CD4-positive, alpha-beta T cell treated with Interleukin-1 beta for 1 hour (primary cell): ENCODE results near the gene ZNF320.
"Not testable (repeated sequence)": the region's sequence is repeated elsewhere in the genome, so short reads cannot be mapped to it uniquely, and the experiment has no call there.

ENCODE experiments used
- DNase-seq, 2 donors: peaks; one replicate each; pipeline ENCODE4 v3.0.0-alpha.2; 2020 to 2022

The ZNF320 gene

DNA sequence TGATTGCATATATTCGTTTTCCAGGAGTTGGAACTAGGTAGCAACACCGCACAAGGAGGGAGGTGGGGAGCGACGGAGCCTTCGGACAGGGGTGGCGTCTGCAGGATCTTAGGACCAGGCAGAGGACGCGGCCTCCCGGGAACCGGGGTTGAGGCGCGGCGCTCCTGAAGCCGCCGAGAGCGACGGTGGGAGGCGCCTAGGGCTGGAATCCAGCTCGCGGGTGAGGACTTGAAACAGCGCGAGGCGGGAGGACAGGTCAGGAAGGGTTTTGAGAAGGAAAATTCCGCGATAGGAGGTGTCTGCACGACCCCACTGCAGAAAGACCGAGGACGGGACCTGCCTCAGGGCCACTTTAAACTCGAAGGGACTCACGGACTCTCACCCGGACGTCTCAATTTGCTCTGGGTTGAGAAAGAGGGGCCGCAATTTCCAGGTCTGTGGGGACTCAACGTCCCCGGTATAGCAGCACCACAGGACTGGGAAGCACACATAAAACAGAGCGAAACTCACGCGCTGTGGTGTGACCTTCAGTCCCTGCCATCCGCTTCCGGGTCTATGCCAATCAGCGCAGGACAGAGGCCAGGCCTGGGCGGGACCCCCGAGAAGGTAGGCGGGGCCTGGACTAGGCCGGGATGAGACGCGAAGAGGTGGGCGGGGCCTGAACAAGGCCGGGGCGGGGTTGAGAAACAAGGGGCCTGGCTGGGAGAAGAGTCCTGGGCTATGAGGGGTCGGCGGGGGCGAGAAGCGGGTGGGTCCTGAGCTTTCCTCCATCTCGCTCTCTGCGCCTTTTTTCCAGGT lies at the start of gene ZNF320:
Gene ZNF320 (minus strand): TSS at position 498 of the 798 bp plus-strand sequence. CDS start 7,380 bp downstream, outside the sequence.
- peak; percentile 92 to 95 for DNase-seq

DNA sequence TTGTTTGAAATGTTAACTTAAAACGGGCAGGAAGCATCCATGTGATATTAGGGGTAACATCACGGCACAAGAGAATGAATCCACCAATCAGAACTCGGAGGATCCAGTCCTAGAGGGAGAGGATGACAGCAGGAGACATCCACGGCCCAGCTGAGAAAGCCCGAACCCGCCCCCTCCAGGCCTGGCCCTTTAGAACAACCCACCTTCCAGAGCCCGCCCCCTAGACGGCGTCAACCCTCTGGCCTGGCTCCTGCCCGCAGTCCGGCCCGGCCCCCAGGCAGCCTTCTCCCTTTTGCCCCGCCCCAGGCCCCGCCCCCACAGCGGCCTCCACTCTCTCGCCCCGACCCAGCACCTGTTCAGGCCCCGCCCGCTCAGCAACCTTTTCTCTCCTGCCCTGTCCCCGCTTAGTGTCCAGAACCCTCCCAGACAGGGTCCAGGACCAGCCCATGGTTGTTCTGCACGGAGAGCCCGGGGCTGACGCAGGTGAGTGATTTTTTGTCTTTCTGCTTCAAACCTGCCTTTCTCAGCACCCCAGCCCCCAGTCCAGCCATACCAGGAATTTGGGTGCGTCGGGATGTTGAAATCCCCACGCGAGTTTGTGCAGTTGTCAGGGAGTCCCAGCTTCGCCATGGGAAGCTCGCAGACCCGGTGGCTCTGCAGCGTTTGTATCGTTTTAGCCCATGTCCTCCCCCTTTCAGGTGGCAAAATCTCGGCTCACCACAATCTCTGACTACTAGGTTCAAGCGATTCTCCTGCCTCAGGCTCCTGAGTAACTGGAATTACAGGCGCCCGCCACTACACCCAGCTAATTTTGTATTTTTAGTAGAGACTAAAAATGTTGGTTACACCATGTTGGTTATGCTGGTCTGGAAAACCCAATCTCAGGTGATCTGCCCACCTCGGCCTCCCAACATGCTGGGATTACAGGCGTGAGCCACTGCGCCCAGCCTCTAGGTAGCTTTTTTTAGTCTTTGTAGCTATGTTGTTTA lies 49.2 kb upstream of the ZNF320 start:
- DNase-seq: no peak

DNA sequence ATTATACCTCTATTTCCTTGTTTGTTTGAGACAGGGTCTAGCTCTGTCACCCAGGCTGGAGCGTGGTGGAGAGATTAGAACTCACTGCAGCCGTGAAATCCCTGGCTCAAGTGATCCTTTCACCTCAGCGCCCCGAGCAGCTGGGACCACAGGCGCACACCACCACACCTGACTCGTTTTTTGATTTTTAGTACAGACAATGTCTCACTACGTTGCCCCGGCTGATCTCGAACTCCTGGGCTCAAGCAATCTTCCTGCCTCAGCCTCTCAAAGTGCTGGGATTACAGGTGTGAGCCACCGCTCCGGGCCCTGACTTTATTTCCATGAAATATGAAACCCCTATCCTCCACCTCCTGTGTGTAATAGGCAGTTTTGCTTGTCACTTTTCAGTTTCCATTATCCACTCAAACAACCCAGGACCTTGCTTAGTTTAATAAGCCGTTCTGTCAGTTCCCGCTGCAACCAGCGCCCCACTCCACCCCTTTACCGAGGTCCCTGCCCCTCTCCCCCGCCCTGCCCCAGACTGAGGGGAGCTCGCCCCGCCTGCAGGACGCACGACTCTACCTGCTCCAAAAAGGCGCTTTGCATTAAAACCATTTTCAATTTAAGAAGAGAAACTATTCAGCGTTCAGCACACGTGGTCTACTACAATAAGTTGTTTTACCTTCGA lies 48.4 kb upstream of the ZNF320 start:
- DNase-seq: no peak

DNA sequence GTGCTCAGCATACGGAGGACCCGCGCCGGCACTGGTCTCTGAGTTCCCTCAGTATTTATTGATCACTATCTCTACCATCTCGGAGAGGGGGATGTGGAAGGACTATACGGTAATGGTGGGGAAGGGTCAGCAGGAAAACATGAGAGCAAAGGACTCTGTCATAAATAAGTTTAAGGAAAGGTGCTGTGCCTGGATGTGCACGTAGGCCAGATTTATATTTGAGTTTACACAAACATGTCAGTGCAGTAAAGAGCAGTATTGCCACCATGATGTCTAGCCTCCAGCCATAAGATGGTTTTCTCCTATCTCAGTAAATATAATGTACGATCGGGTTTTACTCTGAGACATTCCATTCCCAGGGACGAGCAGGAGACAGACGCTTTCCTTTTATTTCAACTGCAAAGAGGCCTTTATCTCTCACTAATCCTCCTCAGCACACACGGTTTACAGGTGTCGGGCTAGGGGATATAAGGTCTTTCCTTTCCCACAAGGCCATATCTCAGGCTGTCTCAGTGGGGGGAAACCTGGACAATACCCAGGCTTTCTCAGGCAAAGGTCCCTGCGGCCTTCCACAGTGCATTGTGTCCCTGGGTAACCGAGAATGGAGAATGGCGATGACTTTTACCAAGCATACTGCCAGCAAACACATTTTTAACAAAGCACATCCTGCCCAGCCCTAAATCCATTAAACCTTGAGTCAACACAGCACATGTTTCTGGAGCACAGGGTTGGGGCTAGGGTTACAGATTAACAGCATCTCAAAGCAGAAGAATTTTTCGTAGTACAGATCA lies 47.5 kb upstream of the ZNF320 start:
- DNase-seq: not testable (repeated sequence)

DNA sequence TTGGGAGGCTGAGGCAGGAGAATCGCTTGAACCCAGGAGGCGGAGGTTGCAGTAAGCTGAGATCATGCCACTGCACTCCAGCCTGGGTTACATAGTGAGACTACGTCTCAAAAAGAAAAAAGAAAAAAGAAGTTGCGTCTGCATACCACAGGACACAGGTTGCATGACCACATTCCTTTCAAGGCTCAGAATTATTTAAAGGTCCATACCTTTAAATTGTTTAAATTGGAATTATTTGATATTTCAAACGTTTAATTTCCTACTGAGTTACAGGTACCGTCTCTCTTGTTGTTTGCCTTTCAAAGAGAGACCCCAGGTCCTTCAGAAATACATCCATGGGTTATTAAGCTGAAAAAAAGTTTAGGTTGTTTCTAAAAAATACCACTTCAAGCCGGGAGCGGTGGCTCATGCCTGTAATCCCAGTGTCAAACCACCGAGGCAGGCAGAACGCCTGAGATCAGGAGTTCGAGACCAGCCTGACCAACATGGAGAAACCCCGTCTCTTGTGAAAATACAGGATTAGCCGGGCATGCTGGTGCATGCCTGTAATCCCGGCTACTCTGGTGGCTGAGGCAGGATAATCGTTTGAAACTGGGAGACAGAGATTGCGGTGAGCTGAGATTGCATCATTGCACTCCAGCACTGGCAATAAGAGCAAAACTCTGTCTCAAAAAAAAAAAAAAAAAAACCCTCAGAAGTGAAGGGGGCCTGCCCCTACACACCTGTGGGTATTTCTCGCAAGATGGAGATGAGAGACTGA lies 46.6 kb upstream of the ZNF320 start:
- no peak for DNase-seq

GRCh38 chr19:52943134-52943883 lies 45.9 kb upstream of the ZNF320 start:
- no peak for DNase-seq

- peak; percentile 96 to 97 for DNase-seq
Observed at GRCh38 chr19:52942386-52943133, 45.1 kb upstream of the ZNF320 start.

GRCh38 chr19:52941941-52942385 lies 44.5 kb upstream of the ZNF320 start:
- DNase-seq: no peak

- not testable (repeated sequence) for DNase-seq
Observed at GRCh38 chr19:52941523-52941922, 44.1 kb upstream of the ZNF320 start.

DNA sequence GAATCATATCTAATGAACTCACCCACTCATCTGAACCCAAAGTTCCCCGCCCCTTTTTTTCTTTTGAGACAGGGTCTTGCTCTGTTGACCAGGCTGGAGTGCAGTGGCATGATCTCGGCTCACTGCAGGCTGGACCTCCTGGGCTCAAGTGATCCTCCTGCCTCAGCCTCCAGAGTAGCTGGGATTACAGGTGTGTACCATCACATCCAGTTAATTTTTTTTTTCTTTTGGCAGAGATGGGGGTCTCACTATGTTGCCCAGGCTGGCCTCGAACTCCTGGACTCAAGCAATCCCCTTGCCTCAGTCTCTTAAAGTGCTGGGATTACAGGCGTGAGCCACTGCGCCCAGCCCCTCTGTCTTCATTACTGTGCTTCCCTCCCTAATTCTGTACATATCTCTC lies 43.5 kb upstream of the ZNF320 start:
- not testable (repeated sequence) for DNase-seq

DNA sequence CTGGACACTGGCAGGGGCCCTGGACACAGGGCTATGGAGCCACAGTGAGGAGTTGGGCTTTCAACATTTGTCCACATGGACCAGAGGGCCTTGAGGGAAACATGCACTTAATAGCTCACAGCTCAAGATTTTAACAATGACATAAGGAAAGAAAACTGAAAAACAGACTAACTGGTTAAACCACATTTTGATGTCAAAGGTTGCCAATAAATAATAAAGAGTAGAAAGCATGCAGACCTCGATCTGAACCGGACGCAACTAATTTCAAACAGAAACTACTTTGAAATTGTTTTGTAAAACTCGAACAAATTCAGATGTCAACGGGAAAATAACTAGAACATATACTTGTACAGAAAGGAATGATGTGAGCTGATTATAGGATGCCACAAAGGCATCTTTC lies 41.3 kb upstream of the ZNF320 start:
- DNase-seq: no peak

DNA sequence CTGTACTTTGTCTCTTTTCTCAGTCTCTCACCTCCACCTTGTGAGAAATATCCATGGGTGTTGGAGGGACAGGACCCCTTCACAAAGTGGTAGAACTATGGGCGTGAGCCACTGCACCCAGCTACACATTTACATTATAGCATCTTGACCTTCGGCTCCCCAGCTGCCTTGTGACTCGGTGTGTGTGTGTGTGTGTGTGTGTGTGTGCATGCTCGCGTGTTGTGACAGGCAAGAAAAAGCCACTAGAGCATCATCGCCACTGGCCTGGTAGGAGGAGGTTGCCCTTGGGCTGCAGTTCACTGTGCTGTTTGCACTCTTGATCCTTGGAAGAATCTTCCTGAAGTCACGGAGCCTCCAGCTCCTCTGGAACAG lies 39.5 kb upstream of the ZNF320 start:
- no peak for DNase-seq

DNA sequence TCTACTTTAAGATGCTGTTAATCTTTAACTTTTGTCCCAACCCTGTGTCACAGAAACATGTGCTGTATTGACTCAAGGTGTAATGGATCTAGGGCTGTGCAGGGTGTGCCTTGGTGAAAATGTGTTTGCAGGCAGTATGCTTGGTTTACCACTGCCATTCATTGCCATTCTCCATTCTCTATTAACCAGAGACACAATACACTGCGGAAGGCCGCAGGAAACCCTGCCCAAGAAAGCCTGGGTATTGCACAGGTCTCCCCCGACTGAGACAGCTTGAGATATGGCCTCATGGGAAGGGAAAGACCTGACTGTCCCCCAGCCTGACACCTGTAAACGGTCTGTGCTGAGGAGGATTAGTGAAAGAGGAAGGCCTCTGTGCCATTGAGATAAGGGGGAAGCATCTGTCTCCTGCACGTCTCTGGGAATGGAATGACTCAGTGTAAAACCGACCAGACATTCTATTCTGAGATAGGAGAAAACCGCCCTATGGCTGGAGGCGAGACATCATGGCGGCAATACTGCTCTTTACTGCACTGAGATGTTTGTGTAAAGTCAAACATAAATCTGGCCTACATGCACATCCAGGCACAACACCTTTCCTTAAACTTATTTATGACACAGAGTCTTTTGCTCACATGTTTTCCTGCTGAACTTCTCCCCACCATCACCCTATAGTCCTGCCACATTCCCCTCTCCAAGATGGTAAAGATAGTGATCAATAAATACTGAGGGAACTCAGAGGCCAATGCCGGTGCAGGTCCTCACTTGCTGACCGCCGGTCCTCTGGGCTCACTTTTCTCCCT lies 38.9 kb upstream of the ZNF320 start:
- DNase-seq: no peak

DNA sequence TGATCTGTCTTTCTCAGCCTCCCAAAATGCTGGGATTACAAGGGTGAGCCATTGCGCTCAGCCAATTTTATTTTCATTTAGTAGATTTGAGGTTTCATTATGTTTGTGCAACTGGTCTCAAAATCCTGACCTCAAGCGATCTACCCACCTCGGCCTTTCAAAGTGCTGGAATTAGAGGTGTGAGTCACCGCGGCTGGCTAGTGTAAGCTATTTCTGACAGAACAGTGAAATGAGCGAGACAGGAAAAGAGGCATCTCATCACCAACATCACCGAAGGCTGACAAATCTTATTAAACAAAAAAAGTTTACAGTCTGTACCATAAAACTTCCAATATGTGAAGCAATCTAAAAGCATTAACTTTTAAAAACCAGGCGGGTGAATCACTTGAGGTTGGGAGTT lies 38.0 kb upstream of the ZNF320 start:
- DNase-seq: no peak

DNA sequence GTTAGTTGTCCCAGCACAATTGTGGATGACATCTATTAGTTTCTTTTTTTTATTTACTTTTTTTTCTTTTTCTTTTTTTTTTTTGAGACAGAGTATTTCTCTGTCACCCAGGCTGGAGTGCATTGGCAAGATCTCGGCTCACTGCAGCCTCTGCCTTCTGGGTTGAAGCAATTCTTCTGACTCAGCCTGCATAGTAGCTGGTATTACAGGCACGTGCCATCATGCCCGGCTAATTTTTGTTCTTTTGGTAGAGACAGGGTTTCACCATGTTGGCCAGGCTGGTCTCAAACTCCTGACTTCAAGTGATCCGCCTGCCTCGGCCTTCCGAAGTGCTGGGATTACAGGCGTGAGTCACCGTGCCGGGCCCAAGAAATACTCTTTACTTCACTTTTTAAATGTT lies 27.2 kb upstream of the ZNF320 start:
- DNase-seq: not testable (repeated sequence)

DNA sequence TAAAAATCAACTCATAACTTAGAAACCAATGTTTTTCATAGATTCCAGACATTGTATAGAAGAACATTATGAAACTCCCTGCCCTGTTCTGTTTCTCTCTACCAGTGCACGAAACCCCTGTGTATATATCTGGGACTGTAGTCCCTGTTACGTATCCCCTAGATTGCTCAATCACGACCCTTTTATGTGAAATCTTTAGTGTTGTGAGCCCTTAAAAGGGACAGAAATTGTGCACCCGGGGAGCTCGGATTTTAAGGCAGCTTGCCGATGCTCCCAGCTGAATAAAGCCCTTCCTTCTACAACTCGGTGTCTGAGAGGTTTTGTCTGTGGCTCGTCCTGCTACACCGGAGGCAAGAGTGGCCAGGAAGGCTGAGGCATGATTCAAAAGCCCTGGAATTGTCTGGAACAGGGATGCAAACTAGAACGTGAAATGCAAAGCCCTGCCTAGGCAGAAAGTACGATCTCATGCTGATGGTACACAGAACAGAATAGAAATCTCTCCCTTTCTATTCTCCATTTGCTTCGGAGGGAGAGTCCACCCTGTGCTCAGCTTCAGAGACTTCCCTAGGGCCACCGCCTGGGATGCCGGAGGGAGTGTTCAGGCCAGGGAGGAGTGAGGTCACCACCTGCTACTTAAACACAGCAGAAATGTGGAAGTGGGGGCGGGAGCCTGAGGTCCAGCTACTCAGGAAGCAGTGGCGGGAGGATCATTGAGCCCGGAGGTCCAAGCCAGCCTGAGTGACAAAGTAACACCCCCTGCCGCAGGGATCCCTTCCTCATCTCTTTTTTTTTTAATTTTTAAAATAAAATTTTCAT lies 26.6 kb upstream of the ZNF320 start:
- DNase-seq: peak in 1 of 2 donors; percentile 45

DNA sequence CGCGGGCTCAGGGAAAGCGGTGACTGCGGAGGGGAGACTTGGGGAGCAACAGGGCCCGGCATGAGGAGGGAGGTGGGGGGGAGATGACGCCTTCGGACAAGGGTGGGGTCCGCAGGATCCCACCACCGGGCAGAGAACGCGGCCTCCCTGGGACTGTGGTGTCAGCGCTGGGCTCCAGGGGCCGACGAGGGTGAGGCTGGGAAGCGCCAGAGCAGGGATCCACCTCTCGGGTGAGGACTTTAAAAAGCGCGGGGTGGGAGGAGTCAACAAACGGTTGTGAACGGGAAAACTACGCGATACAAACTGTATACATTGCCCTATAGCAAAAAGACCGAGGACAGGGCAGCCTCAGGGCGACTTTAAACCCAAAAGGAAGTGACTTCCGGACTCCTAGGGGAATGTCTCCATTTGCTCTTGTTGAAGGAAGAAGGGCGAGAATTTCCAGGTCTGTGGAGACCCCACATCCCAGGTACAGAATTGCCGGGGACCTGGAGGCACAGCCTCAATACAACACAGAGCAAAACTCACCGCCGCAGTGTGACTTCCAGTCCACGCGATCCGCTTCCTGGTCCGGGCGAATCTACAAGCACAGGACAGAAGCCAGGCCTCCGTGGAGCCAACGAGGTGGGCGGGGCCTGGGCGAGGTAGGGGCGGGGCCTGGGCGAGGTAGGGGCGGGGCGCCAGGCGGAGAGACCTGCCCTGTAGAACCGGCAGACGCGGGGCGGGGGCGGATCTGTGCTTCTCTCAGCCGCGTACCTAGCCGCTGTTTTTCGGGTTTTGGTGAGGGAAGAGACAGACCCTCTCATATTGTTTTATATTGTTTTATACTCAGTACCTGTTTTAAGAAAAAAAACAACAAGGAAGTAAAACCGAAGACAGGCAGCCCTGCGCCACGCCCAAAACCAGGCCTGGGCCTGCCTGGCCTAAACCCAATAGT lies 25.7 kb upstream of the ZNF320 start, which contains the start of gene ZNF888:
Gene ZNF888 (minus strand): TSS at position 588 of the 937 bp plus-strand sequence. CDS start 5,555 bp downstream, outside the sequence.
- DNase-seq: peak; percentile 89 to 92
